Fibroblast of gingiva (primary cell): Measurements from ENCODE around the gene IFI35.
"Not testable (repeated sequence)": the region's sequence is repeated elsewhere in the genome, so short reads cannot be mapped to it uniquely, and the experiment has no call there.

Experiments
- DNase-seq: peaks from one replicate; pipeline ENCODE4 v3.0.0-alpha.2; 2011; ENCODE audit warnings: low read depth

IFI35 gene

GRCh38 chr17:42997984-42998938, 8.3 kb upstream of the IFI35 start, which contains the start of gene RPL27:
Gene RPL27, plus strand, starts transcription at chr17:42998419. Its CDS starts 332 bp downstream, at chr17:42998751.
- peak; percentile 100 for DNase-seq

DNA sequence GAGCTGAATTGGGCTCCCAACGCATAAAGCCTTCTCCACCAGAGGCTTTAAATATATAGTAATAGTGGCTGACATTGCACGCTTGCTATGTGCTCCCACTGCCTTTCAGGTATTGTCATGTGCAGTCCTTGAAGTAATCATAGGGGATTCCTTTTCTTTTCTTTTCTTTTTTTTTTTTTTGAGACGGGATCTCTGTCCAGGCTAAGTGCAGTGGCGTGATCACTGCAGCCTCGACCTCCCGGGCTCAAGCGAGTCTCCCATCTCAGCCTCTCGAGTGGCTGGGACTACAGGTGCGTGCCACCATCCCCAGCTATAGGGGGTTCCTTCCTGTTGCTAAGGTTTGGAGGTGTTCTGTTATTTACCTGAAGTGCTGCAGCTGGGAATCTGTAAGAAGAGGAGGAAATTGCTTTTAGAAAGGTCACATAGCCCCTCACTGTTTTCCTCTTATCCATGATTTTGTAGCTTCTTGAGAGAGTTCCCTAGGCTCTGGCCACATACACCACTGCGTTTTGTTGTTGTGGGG, 7.5 kb upstream of the IFI35 start:
- DNase-seq, result no peak

GRCh38 chr17:43000894-43001293, 5.7 kb upstream of the IFI35 start:
- DNase-seq, result not testable (repeated sequence)

DNA sequence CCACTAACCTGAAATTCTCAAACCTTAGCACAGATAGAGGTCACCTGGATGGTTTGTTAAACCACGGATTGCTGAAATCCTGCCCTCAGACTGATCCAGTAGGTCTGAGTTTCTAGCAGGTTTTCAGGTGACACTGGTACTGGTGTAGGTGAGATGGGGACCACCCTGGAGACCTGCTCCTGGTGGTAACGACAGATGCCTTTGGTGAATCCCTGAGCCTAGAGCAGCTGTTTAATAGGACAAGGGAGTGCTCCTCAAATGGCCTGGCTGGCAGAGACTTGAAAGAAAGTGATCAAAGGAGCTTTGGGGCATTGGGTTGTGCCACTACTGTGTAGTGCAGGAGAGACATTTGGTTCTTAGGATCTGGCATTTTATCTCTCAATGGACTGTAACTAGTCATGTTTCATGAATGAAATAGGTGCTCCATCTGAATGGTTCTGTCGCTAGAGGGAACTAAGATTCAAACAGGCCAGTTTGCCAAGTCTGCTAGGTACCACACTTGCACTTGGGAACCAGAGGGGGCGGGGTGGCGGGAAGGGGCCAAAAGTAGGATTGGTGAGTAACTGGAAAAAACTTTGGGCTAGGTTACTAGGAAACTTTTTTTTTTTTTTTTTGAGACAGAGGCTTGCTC, 2.9 kb upstream of the IFI35 start:
- peak; percentile 41 for DNase-seq

DNA sequence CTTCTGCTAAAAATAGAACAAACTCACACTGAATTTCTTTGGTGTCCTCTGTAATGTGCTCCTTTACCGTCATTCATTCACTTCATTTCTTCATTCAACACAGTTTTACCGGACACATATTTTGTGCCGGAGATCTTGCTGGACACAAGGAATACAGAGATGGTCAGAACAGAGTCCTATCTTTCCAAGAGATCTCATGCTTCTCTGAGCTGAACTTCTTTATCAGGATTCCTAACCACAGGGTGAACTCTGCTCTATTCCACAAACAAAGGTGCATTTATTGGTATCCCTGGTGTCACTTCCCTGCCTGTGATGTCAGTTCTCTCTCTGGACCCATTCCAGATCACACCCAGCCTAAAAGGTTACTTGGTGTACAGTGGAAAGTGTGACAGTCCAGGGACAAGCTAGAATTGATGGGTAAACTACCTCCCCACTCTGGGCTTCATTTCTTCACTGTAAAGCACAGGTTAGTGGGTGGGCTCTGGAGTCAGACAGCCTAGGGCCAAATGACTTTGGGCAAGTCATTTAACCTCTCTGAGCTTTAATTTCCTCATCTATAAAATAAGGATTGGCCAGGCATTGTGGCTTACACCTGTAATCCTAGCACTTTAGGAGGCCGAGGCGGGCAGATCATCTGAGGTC, 4.2 kb downstream of the IFI35 start:
- DNase-seq, result no peak

DNA sequence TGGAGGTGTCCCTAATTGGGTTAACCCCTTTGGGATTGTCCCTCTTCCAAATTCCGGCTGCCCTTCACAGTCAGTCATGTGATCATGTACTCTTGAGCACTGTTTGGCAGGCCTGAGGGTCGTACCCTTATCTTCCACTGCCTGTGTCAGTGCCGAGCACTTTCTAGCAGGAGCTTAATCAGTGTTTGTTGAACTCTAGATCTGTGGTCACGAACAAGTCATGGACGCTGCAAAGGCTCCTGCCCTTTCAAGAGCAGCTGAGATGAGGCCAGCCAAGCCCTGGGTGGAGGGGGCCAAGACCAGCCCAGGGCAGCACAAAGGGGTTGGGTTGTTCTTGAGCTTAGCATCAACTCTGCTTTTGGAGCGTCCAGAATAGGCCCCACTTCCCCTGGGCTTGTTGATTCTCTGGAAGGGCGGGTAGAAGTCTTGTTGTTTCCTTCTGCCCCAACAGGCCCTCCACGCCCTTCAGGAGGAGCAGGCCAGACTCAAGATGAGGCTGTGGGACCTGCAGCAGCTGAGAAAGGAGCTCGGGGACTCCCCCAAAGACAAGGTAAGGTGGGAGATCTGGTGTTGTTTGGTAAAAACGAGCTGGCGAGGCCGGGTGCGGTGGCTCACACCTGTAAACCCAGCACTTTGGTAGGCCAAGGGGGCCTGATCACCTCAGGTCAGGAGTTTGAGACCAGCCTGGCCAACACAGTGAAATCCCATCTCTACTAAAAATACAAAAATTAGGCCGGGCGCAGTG, 5.3 kb downstream of the IFI35 start:
- DNase-seq, result no peak

- no peak for DNase-seq
Observed at GRCh38 chr17:43013296-43013695, 6.7 kb downstream of the IFI35 start.

DNA sequence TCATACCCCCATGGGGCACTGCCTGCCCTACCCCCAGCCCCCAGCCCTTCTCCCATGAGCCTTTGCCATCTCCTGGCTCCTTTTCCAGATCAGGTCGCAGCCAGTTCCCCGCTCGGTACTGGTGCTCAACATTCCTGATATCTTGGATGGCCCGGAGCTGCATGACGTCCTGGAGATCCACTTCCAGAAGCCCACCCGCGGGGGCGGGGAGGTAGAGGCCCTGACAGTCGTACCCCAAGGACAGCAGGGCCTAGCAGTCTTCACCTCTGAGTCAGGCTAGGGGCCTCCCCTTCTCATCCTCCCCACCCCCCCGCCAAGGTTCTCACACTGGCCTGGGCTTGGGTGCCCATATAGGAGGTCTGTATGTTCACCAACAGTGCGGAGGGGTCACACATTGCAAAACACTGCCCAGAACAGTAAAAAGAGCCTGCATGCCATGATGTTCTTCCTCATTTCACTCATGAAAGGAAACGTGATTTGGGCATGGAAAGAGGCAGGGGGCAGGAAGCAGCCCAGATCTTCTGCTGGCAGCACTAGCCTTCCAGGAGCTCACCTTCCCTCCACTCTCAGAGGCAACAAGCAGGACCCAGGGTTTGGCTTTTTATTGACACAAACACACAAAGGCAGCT, 7.5 kb downstream of the IFI35 start:
- DNase-seq, result no peak

- no peak for DNase-seq
Observed at GRCh38 chr17:43014649-43015542, 8.3 kb downstream of the IFI35 start.

DNA sequence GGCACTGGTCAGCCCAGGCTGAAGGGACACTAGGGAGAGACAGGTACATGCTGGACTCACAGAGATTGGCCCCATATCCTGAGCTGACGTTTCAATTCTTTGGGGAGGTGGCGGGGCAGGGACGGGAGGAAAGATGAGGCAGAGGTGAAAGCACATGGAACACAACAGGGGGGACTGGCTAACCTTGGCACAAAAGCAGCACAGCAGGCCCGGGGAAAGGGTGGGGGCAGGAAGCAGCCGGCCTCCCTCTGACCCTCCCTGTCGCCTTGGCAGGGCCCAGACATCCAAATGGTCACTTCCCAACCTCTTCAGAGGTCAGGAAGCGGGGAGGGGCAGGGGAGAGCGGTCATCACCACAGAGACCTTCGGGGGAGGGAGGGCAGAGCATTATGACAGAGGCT, 9.0 kb downstream of the IFI35 start:
- DNase-seq, result no peak

DNA sequence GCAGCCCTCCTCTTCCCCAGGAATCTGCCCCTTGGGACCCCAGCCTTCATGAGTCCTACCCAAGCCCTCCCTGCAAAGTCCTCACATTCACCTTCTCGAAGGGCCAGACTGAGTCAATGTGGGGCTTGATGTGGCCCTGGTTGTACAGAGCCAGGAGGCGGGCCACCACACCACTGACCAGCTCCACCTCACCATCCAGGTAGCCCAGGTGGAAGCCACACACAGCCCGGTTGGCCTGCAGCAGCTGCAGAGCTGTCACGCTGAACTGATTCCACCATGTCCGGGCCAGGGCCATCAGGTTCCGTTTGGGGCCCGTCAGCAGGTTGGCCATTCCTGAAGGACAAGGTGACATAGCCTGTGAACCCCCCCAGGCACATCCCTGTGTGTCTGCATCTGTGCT, 9.6 kb downstream of the IFI35 start:
- no peak for DNase-seq

- DNase-seq, result no peak
Observed at GRCh38 chr17:43018008-43018853, 11.6 kb downstream of the IFI35 start.

DNA sequence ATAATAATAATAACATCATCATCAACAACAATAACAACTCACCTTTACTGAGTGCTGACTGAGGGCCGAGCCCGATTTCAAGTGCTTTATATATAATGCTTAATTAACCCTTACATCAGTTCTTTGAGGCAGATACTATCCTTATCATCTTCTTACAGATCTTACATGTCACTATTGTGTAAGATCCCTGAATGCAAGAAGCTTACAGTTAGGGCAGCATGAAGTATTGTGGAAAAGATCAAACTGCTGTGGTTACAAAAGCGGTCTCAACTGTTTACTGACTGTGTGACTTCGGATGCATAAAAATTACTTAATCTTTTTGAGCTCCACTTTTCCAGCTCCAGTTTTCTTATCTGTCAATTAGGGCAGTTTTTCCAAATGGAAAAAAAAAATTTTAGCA, 12.3 kb downstream of the IFI35 start:
- peak; percentile 54 for DNase-seq

DNA sequence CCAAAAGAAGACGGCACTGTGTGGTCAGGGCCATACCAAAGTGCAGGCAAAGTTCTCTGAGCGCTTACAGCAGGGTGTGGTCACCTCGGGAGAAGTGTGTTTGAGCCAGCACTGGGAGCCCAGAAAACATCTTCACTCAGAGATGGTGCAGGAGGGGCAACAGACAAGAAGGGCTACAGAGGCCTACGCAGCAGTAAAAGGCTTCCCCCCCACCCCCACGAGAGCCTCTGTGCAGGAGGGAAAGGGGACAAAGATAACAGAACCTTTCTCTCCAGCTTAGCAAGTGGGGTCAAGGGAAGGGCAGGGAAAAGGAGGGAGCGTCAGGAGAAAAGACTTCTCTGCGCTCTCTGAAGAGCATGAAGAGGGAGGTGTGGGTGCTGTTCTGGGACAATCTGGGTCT, 12.8 kb downstream of the IFI35 start:
- no peak for DNase-seq

GRCh38 chr17:43020030-43020621, 13.5 kb downstream of the IFI35 start:
- DNase-seq, result no peak

DNA sequence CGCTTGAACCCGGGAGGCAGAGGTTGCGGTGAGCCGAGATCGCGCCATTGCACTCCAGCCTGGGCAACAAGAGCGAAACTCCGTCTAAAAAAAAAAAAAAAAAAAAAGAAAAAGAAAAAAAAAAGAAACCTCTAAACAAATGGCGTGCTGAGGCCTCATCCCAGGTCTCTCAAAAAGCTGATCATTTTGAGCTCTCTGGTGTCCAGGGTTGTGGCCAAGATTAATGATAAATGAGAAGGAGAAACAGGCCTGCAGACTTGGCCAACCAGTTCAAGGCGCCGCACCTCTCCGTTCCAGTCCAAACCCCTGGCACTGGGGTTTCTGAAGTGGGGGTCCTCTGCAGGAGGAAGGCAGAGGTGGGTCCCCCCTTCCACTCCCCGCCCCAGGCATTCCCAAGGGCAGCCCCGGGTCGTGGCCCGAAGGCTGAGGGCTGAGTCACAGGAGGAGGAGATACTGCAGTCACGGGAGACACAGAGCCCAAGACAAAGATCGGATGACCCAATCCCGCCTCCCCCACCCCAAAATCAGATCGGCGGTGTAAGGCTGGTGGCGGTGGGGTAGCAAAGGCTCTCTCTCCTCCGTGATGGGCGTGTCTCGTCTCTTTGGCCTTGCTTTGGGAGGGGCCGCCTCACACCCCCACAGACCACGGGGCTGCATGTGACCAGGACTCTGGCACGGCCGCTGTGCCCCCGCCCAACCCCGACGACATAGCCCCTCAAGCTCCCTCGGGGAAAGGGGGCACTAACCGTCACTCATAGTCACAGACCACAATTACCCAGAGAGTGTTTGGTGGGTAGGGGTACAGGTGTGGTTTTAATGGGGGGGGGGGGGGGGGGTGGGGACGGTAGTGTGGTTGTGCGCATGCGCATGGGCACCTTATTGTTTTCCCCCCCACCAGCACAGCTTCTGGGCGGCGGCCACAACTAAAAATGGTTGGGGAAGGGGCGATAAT, 14.5 kb downstream of the IFI35 start:
- peak; percentile 70 for DNase-seq

GRCh38 chr17:43021741-43022512, 15.3 kb downstream of the IFI35 start, which contains the start of gene VAT1:
Gene VAT1, minus strand, starts transcription at chr17:43022385. Its CDS starts 63 bp downstream, at chr17:43022322.
- peak; percentile 69 for DNase-seq
